Left colon (tissue), 2 donors: ENCODE measurements around the gene SEMA5A. TPM values are rescaled to one million over a fixed set of nuclear protein-coding genes. Genes with fewer than 3 reads are reported as not detected.

Experiments used
- ATAC-seq: fragments of 200-7000 bp; cut with Tn5 transposase; one replicate; pipeline ENCODE4 v1.9.1; 2020; ENCODE audit warnings: mild to moderate bottlenecking, moderate library complexity
- DNase-seq, 2 donors: peaks; one replicate each; pipeline ENCODE4 v3.0.0-alpha.2; 2020
- intact Hi-C, 2 donors: fragments of 100-400 bp; cut with DNase I in 1 of 2; cut with micrococcal nuclease in 1 of 2; formaldehyde crosslinking; loops; one replicate each; pipeline versions ENCODE4 v1.11.2 to v1.14.0; 2022; cut with DNase I, micrococcal nuclease
- total RNA-seq, 2 donors: library from RNA; stranded (reverse); fragmentation: NEBNext Ultra II Directional; extraction: Animal tissue kit (Norgen Biotek cat#: 25700); gene quantifications; one replicate each; pipeline ENCODE4 v1.2.1, GENCODE V29; 2021
- donor health status: DM: no; HTN: no; CAD: no.
- donor health status: DM: yes; HTN: yes; CAD: no.

SEMA5A gene
- total RNA-seq, 2 donors from 2014 or later, result 33.8 to 37.4 TPM

DNA sequence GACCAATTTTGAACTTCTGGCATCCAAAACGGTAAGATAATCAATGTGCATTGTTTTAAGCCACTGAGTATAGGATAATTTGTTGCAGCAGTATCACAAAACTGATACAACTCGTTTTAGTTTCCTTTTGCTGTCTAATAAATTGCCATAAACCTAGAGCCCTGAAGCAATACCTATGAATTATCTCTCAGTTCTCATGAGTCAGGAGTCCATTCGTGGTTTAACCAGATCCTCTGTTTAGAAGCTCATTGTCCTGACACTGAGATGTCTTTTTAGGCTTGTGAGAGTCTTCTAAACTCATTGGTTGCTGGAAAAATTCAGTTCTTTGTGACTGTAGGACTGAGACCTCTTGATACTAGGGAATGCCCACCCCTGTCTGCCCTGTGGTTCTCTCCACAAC lies 262.9 kb downstream of the SEMA5A start:
- DNase-seq (no peak), ATAC-seq (no peak)
- intact Hi-C loops, result no loop called here

DNA sequence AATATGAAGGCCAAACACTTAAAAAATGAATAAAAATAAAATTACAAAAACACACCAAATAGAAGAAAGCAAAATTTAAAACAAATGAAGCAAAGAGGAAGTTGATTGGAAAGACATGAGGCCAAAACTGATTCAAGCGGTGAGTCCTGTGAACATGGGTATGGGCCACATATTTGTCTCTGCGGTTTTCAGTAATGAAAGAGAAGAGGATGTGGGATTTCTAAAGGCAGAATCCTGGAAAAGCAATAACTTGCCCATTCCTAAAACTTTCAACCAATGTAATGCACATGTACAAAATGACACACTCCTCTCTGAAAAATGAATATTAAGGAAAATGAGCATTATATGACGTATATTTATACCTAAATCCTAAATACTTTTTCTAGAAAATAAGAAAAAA lies 263.7 kb downstream of the SEMA5A start:
- DNase-seq, result no peak
- ATAC-seq, result no peak
- intact Hi-C loops, result no loop called here

DNA sequence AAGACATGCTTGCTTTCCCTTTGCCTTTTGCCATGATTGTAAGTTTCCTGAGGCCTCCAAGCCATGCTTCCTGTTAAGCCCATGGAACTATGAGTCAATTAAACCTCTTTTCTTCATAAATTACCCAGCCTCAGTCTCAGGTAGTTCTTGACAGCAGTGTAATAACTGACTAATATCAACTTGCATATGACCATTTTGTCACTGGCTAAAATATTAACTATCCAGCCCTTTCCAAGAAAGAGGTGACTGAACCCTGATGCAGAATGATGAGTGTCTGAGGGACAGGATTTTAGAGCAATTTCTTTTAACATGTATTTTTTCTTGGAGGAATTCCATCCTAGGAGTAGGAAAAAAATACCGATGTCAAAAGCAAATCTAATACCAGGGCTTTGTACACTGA lies 266.1 kb downstream of the SEMA5A start:
- intact Hi-C loops, result no loop called here
- ATAC-seq, result no peak
- no peak for DNase-seq

DNA sequence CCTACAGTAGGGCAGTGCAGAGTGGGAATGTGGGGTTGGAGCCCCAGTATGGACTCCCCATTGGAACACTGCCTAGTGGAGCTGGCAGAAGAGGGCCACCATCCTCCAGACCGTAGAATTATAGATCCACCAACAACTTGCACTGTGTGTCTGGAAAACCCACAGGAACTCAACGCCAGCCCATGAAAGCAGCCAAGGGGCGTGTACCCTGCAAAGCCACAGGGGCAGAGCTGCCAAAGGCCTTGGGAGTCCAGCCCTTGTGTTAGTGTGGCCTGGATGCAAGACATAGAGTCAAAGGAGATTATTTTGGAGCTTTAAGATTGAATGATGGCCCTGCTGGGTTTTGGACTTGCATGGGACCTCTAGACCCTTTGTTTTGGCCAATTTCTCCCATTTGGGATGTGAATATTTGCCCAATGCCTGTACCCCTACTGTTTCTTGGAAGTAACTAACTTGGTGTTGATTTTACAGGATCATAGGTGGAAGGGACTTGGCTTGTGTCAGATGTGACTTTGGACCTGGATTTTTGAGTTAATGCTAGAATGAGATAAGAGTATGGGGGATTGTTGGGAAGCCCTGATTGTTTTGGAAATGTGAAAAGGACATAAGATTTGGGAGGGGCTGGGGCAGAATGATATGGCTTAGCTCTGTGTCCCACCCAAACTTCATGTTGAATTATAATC lies 266.8 kb downstream of the SEMA5A start:
- DNase-seq (no peak), ATAC-seq (no peak)

DNA sequence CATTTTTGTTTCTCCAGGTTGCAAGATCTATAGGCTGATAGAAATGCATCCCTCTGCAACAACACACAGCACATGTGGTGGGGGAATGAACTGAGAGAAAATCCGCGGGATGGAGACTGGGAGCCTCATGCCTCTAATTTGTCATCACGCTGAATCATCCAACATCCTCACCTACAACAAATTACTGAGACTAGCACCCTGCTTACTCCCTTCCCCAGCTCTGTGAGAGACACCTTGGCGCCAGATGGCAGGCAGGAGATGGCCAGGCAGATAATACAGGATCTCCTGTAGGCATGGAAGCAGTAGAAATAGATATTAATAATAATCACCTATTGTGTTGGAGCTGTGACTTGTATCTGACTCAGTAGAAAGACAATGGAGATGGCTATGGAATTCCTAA lies 276.9 kb downstream of the SEMA5A start:
- intact Hi-C loops, result no loop called here
- DNase-seq (no peak), ATAC-seq (no peak)

More for the DNA sequence above, 266.8 kb downstream of the SEMA5A start:
- intact Hi-C loops, result no loop called here

DNA sequence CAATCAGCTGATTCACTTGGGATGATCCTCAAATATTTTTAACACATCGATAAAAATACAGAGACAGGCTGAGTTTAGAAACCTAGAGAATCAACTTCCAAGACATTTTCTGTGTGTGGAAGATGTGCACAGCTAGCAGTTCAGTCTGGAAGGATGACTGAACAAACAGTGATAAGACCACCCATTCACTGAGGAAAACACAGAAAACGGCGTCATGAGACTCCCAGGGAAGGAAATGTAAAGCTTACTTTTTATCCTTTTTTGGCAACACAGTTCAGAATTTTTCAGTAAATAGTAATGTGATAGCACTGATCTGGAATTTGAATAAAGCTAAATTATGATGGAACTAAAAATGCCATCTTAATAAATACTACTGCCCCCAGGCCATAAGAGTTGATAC lies 277.6 kb downstream of the SEMA5A start:
- intact Hi-C loops, result no loop called here
- DNase-seq, result no peak
- ATAC-seq, result no peak

DNA sequence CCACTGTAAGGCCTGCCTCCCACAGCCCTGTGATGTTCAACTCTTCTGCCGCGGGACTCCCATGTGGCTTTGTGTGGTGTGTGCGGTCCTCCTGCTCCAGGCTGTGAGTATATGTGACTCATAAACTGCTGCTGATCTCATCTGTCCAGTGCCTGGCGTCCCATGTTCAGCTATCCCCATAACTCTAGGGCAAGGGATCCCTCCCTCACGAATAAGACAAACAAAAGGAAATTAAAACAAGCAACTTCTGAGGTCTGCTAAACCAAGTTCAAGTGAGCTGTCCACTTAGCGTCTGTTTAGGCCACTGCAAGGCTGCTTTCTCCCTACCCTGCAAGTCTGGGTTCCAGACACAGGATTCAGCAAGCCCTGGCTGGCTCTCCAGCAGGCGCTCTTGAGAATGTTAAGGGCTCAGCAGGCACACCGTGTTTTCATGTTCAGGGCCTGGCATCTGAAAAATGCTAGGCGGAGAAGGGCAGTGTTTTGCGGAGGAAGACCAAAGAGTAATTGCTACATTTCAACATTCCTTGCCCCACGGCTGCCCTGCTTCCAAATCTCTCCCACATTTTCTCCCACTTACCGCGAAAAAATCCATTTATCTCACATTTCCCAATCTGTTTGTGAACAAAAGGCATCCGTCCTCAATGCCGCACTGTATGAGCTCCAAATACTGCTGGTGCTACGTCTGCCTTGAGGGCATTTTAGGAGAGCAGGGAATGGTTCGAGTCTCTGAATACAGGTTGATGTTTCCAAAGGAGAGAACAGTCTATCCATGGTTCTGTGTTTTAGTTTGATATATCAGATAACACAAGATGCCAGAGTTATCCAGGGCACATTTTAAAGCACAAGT lies 280.2 kb downstream of the SEMA5A start:
- ATAC-seq (no peak), DNase-seq (no peak)
- intact Hi-C loops, result no loop called here

DNA sequence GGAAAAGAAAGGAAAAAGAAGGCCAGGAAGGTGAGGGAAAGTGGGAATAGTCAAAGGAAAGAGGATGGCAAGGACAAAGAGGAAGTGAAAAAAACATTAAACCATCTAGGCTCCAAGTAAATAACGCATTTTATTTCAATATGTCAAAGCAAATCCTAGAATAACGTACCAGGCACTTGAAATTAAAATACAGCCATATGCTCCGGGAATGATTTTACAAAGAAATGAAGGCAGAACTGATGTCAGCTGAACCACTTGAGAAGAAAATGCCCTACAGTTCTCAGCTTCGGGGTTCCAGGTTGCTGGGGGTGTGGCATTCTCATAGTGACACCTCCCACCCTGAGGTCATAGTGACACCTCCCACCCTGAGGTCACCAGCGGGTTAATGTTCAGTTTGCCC lies 281.6 kb downstream of the SEMA5A start:
- ATAC-seq (no peak), DNase-seq (no peak)
- intact Hi-C loops, result no loop called here

DNA sequence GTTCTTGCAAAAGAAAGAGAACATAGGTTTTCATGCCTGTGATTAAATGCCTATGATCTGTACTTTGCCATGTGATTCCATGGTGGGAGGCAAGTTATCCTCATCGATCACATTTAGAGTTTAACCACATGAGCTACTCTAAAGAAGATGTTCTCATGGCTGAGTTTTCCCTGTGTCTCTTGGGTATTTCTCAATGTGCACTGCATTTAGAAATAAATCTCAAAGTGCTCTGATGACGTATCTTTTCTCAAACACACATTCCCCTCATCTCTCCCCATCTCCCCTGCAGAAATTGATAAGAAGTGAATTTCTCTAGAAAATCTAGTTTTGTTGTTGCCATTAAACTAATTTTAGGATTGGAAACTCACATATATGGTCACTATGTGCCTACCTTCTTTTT lies 282.2 kb downstream of the SEMA5A start:
- ATAC-seq, result no peak
- intact Hi-C loops, result no loop called here
- DNase-seq, result no peak

DNA sequence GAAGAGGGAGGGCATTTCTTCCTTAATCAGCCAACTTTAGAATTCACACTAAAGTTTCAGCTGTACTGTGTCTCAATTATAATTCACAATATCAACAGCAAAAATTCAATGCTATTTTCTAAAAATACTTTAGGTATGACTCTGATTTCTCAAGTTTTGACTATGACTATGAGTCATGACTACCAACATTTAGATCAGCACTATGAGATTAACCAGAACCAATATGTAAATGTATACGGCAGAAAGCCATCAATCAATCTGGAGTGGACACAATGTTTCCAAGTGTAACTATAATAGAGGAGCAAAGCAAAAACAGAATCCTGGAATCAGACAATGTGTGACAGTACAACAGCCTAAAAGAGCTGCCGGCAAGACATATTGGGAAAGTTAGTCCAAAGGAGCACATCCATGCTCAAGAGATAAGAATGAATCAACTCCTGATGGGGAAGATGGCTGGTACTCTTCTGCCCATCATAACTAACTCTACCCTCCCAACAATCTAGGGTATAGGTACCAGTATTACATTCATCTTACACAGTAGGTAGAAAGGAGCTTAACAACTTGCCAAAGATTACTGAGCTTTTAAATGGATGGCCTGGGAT lies 294.4 kb downstream of the SEMA5A start:
- no peak for DNase-seq
- no peak for ATAC-seq
- intact Hi-C loops, result no loop called here

DNA sequence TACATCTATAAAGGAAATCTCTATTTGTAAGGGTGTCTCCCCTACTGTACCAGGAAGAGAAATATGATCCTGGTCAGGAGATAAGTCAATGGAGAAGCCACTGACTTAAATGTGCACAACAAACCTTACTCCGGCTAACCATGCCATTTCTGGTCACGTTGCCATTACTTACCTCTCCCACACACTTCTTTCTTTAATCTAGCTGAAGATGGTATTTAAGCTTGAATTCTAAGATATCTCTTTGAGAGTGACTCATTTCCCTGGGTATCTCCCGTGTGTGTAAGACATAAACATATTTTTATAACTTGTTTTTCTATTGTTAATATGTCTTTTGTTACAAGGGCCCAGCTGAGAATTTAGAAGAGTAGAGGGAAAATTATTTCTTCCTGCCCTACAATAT lies 296.6 kb downstream of the SEMA5A start:
- intact Hi-C loops, result no loop called here
- ATAC-seq (no peak), DNase-seq (no peak)

DNA sequence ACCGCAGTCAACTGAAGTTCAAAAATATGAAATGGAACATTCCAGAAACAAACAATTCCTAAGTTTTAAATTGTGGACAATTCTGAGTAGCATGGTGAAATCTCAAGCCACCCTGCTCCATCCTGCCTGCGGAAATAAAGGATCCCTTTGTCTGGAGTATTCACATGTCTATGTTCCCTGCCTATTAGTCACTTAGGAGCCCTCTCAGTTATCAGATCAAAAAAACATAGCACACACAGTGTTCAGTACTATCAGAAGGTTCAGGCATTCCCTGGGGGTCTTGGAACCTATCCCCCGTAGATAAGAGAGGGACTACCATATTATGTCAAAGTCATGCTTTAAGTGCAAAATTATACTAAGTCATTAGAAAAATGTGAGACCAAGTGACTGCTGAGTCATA lies 300.8 kb downstream of the SEMA5A start:
- DNase-seq, result no peak
- ATAC-seq, result no peak
- intact Hi-C loops, result no loop called here

DNA sequence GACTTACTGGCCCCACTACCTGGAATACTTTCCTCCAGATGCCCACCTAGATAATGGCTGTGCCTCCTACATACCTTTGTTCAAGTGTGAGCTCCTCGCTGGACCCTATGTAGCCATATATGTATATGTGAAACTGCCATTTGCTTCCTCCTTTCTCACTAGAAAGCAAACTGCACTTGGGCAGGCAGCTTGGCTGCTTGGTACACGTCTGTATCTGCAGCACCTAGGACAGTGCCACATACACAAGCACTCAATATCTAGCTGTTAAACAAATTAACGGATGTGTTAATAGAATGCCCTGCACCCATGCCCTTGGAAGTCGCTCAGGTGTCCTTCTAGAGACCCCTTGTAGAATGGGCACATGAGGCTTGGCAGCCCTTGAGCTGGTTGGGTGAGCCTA lies 301.5 kb downstream of the SEMA5A start:
- intact Hi-C loops, result no loop called here
- no peak for ATAC-seq
- no peak for DNase-seq

DNA sequence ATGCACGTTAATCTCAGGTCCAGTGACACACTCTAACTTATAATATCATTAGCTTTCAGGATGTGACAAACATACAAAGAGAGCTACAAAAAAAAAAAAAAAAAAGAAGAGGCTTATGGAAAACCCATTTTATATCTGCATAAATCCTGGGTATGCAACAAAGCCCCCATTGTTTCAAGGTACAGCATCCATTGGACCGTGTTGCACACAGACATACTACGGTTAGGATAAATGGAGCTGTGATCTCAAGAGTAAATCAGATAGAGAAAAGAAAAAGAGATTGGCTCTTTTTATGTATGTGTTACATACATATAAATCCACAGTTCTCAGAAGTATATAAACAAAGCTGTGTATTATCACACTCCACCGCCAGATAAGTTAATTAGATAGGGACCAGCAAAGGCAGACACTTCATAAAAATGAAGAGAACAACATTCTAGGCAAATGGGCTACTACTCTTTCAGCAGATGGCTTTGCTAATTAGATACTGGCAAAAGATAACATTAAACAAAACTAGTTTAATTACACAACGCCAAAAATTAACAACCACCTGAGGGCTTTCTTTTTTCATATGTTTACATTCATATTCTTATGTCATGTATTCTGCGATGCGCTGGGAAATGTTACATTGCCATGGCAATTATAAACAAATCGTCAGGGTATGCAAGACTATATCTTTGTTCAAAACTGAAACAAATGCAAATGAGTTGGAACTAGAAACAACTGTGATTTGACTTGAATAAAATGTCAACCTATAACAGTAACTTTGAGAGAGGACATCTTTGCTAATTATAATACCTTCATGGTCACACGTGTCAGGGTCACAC lies 304.2 kb downstream of the SEMA5A start:
- intact Hi-C loops, result no loop called here
- ATAC-seq (no peak), DNase-seq (no peak)

DNA sequence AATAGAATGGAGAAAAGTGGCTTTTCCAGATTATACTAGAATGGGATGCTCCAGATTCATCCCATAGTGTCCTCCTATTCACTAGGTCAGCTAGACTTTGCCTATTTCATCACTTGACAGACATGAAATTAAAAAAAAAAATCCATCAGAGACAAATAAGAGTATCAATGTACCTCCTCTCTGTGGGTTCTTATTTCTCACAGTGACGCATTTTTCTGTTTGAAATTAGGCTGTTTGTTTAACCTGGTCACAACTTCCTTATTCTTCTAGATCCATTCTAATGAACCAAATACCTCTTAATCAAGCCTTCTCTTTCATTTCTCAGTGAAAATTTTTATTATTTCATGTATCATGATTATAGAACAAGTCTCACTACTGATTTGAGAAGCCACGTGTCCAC lies 305.4 kb downstream of the SEMA5A start:
- intact Hi-C loops, result no loop called here
- ATAC-seq (no peak), DNase-seq (no peak)

DNA sequence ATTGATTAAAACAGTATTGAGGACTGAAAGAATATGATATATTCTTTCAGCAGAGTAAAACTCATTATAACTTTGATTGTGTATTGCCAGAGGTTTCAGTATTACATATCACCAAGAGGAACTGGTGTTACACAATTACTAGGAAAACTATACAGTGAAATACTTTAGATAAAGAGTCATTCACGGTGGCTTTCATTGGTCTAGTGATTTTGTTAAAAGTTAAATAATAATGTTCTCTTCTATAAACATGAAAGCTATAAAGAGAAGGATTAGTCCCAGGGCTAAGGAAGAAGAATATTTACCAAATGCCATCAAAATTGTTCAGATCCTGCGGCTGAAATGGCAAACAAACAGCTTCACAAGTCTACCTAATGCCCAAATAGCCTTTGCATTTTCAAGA lies 306.2 kb downstream of the SEMA5A start:
- DNase-seq (no peak), ATAC-seq (no peak)
- intact Hi-C loops, result no loop called here

DNA sequence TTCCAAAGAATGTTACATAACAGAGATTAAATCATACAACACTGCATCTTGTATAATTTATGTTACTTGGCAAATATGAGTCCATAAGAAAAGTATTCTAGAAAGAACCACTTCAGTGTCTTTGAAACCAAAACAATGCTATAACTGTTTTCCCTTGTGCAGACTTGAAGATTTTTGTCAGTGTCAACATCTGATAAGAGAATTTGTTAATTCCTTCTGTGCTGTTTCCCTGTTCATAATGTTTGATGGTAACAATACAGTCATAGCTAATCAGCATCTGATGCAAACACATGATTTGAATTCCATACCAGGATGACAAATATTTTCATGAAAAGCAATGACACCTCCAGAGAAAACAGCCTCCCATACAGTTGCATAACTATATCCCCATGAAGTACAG lies 306.8 kb downstream of the SEMA5A start:
- DNase-seq, result no peak
- no peak for ATAC-seq
- intact Hi-C loops, result no loop called here

DNA sequence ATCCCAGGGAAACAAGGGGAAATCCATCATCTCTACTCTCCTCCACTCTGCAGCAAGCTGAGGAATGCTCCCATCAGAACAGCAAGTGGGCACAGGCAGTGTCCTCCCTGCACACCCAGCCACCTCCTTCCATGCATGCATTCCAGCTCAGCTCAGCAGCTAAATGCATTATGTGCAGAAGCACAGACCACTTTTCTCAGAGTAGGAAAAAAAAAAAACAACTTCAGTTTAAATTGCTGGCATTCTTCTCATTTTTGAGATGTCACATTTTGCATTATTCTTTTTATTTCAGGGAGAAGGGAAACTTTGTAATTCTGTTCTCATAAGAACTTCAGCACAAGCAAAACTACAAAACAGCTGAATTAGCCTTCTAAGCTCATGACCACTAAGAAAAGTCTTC lies 312.2 kb downstream of the SEMA5A start:
- intact Hi-C loops, result no loop called here
- DNase-seq (no peak), ATAC-seq (no peak)

DNA sequence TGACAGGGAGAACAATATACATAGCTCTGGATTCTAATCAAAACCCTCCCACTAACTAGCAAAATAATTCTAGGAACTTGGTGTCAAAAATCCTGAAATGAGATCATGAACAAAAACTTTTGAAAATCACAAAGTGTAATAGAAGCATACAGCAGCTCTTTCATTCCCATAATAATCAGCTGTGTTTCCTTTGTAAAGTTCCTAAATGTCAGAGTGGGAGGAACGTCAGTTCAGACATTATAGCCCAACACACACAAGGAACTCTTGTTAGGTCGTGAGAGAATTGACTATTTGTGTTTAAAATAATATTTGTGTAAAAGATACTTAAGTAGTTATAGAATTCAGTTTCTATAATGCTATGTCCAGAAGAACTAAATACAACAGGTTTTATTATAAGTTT lies 312.8 kb downstream of the SEMA5A start:
- DNase-seq, result no peak
- ATAC-seq, result no peak
- intact Hi-C loops, result no loop called here

DNA sequence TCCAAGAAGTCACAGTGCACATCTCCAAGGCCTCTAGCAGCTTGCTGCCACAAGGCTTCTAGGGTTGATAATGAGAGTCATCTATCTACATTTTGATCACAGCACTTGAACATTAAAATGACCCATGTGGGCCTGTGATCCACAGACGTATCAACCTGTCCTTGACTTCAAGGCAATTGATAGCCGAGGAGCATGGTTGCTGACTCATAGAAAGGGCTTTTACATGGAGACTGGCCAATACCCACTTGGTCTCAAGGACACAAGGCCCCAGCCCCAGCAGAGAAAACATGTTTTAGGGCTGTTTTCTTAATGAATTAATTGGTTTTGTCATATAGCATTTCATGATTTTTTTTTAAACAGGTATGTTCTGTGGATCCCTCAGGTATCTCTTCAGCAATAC lies 314.0 kb downstream of the SEMA5A start:
- intact Hi-C loops, result no loop called here
- ATAC-seq, result no peak
- no peak for DNase-seq
